Measurements from ENCODE around the gene HPS1. TPM values are rescaled to one million over a fixed set of nuclear protein-coding genes. Genes with fewer than 3 reads are reported as not detected.

The HPS1 gene
- polyA plus RNA-seq, 6 donors from 2014 or later: 98.0 to 134 (median 102) TPM

GRCh38 chr10:98420786-98421185 is 25.9 kb downstream of the HPS1 start:
- peaks cover 0 to 6% (median 0%) of the 10 kb centered on the region in 3 donors for H3K4me1 Mint-ChIP-seq
- peak overlapping the region in 3 of 6 donors; percentile 22 to 82 (median 39) for H3K27ac Mint-ChIP-seq
- no peak for ATAC-seq (ENCODE audit: low read depth in 2 of 2)
- H3K4me3 Mint-ChIP-seq: no peak overlapping the region
- H3K27me3 Mint-ChIP-seq: no peaks in the 10 kb centered on the region
- no peak for DNase-seq
- H3K9me3 Mint-ChIP-seq: no peaks in the 10 kb centered on the region
- H3K36me3 Mint-ChIP-seq: peaks cover 4 to 16% of the 10 kb centered on the region in 2 donors

GRCh38 chr10:98419469-98420261 is 27.1 kb downstream of the HPS1 start:
- DNase-seq (no peak), ATAC-seq (ENCODE audit: low read depth in 2 of 2) (no peak)
- H3K4me3 Mint-ChIP-seq: no peak overlapping the region
- H3K36me3 Mint-ChIP-seq: peaks cover 4 to 16% of the 10 kb centered on the region in 2 donors
- no peaks in the 10 kb centered on the region for H3K27me3 Mint-ChIP-seq
- H3K4me1 Mint-ChIP-seq: peaks cover 4 to 12% (median 11%) of the 10 kb centered on the region in 3 donors
- H3K9me3 Mint-ChIP-seq: no peaks in the 10 kb centered on the region
- H3K27ac Mint-ChIP-seq: peak overlapping the region in 5 of 6 donors; percentile 9 to 84 (median 74)

GRCh38 chr10:98418665-98419468 is 27.9 kb downstream of the HPS1 start:
- ATAC-seq (ENCODE audit: low read depth in 2 of 2) (no peak), DNase-seq (no peak)
- peaks cover 9 to 20% (median 18%) of the 10 kb centered on the region in 3 donors for H3K4me1 Mint-ChIP-seq
- H3K27ac Mint-ChIP-seq: peak overlapping the region in 1 of 6 donors; percentile 9
- H3K27me3 Mint-ChIP-seq: no peaks in the 10 kb centered on the region
- H3K9me3 Mint-ChIP-seq: no peaks in the 10 kb centered on the region
- no peak overlapping the region for H3K4me3 Mint-ChIP-seq
- peaks cover 4 to 16% of the 10 kb centered on the region in 2 donors for H3K36me3 Mint-ChIP-seq

- H3K4me3 Mint-ChIP-seq: no peak overlapping the region
- no peaks in the 10 kb centered on the region for H3K27me3 Mint-ChIP-seq
- H3K4me1 Mint-ChIP-seq: peaks cover 9 to 20% (median 18%) of the 10 kb centered on the region in 3 donors
- H3K36me3 Mint-ChIP-seq: peaks cover 4 to 16% of the 10 kb centered on the region in 2 donors
- H3K27ac Mint-ChIP-seq: peak overlapping the region in 1 of 6 donors; percentile 60
- no peaks in the 10 kb centered on the region for H3K9me3 Mint-ChIP-seq
- DNase-seq: no peak
- no peak for ATAC-seq (ENCODE audit: low read depth in 2 of 2)
Measured at GRCh38 chr10:98417973-98418664, 28.6 kb downstream of the HPS1 start.

GRCh38 chr10:98417481-98417959 is 29.2 kb downstream of the HPS1 start:
- Mint-ChIP-seq H3K36me3 (peaks cover 4 to 16% of the 10 kb centered on the region in 2 donors), H3K9me3 (no peaks in the 10 kb centered on the region), H3K4me1 (peaks cover 9 to 20% (median 18%) of the 10 kb centered on the region in 3 donors), H3K27me3 (no peaks in the 10 kb centered on the region), H3K27ac (peak overlapping the region in 1 of 6 donors; percentile 60), H3K4me3 (no peak overlapping the region)
- DNase-seq (no peak), ATAC-seq (ENCODE audit: low read depth in 2 of 2) (no peak)

- Mint-ChIP-seq H3K4me1 (peaks cover 9 to 20% (median 20%) of the 10 kb centered on the region in 3 donors), H3K36me3 (peaks cover 4 to 16% of the 10 kb centered on the region in 2 donors), H3K9me3 (no peaks in the 10 kb centered on the region), H3K27ac (peak overlapping the region; percentile 24 to 88 (median 55)), H3K4me3 (peak overlapping the region in 1 of 8 donors; percentile 29), H3K27me3 (no peaks in the 10 kb centered on the region)
- DNase-seq (no peak), ATAC-seq (ENCODE audit: low read depth in 2 of 2) (no peak)
Measured at GRCh38 chr10:98416606-98417388, 29.9 kb downstream of the HPS1 start.

- no peaks in the 10 kb centered on the region for H3K27me3 Mint-ChIP-seq
- peaks cover 9 to 29% (median 20%) of the 10 kb centered on the region in 3 donors for H3K4me1 Mint-ChIP-seq
- H3K9me3 Mint-ChIP-seq: no peaks in the 10 kb centered on the region
- peak overlapping the region in 3 of 8 donors; percentile 77 to 79 (median 78) for H3K4me3 Mint-ChIP-seq
- H3K36me3 Mint-ChIP-seq: peaks cover 4 to 16% of the 10 kb centered on the region in 2 donors
- DNase-seq (no peak), ATAC-seq (ENCODE audit: low read depth in 2 of 2) (no peak)
- peak overlapping the region in 4 of 6 donors; percentile 41 to 86 (median 74) for H3K27ac Mint-ChIP-seq
Measured at GRCh38 chr10:98415731-98416119, 31.0 kb downstream of the HPS1 start.

- peaks cover 4 to 16% of the 10 kb centered on the region in 2 donors for H3K36me3 Mint-ChIP-seq
- ATAC-seq (ENCODE audit: low read depth in 2 of 2) (peak; percentile 45 to 68), DNase-seq (no peak)
- H3K27me3 Mint-ChIP-seq: no peaks in the 10 kb centered on the region
- H3K27ac Mint-ChIP-seq: peak within 1 kb of the TSS in 5 of 6 donors; percentile 76 to 88 (median 82)
- H3K9me3 Mint-ChIP-seq: no peaks in the 10 kb centered on the region
- H3K4me1 Mint-ChIP-seq: peaks cover 9 to 29% (median 20%) of the 10 kb centered on the region in 3 donors
- peak within 1 kb of the TSS; percentile 31 to 90 (median 86) for H3K4me3 Mint-ChIP-seq
Measured at GRCh38 chr10:98414932-98415730, 31.6 kb downstream of the HPS1 start, which contains the start of gene PYROXD2. PYROXD2 (minus strand) TSS chr10:98415182; CDS start chr10:98415135, 47 bp downstream.

GRCh38 chr10:98414578-98414931 is 32.2 kb downstream of the HPS1 start:
- Mint-ChIP-seq H3K4me1 (peaks cover 9 to 29% (median 20%) of the 10 kb centered on the region in 3 donors), H3K4me3 (peak overlapping the region; percentile 31 to 90 (median 86)), H3K36me3 (peaks cover under 1 to 11% of the 10 kb centered on the region in 2 donors), H3K27me3 (no peaks in the 10 kb centered on the region), H3K9me3 (no peaks in the 10 kb centered on the region), H3K27ac (peak overlapping the region in 5 of 6 donors; percentile 65 to 88 (median 82))
- DNase-seq (no peak), ATAC-seq (ENCODE audit: low read depth in 2 of 2) (no peak)

- peak overlapping the region in 1 of 6 donors; percentile 52 for H3K27ac Mint-ChIP-seq
- no peaks in the 10 kb centered on the region for H3K9me3 Mint-ChIP-seq
- H3K36me3 Mint-ChIP-seq: no peaks in the 10 kb centered on the region
- H3K4me3 Mint-ChIP-seq: no peak overlapping the region
- peaks cover 13 to 29% (median 23%) of the 10 kb centered on the region in 3 donors for H3K4me1 Mint-ChIP-seq
- no peaks in the 10 kb centered on the region for H3K27me3 Mint-ChIP-seq
- DNase-seq (no peak), ATAC-seq (ENCODE audit: low read depth in 2 of 2) (no peak)
Measured at GRCh38 chr10:98411768-98412167, 35.0 kb downstream of the HPS1 start.

GRCh38 chr10:98411166-98411565 is 35.6 kb downstream of the HPS1 start:
- ATAC-seq (ENCODE audit: low read depth in 2 of 2): no peak
- no peaks in the 10 kb centered on the region for H3K9me3 Mint-ChIP-seq
- peak overlapping the region in 1 of 6 donors; percentile 24 for H3K27ac Mint-ChIP-seq
- peaks cover 13 to 29% (median 18%) of the 10 kb centered on the region in 3 donors for H3K4me1 Mint-ChIP-seq
- DNase-seq: no peak
- no peaks in the 10 kb centered on the region for H3K27me3 Mint-ChIP-seq
- no peaks in the 10 kb centered on the region for H3K36me3 Mint-ChIP-seq
- no peak overlapping the region for H3K4me3 Mint-ChIP-seq

GRCh38 chr10:98410759-98411158 is 36.0 kb downstream of the HPS1 start:
- no peaks in the 10 kb centered on the region for H3K27me3 Mint-ChIP-seq
- H3K36me3 Mint-ChIP-seq: no peaks in the 10 kb centered on the region
- no peaks in the 10 kb centered on the region for H3K9me3 Mint-ChIP-seq
- H3K4me1 Mint-ChIP-seq: peaks cover 13 to 29% (median 18%) of the 10 kb centered on the region in 3 donors
- ATAC-seq (ENCODE audit: low read depth in 2 of 2): no peak
- no peak for DNase-seq
- H3K27ac Mint-ChIP-seq: peak overlapping the region in 1 of 6 donors; percentile 24
- no peak overlapping the region for H3K4me3 Mint-ChIP-seq
